Caki2 (cell line): Measurements from ENCODE around the gene MT1H. TPM values are rescaled to one million over a fixed set of nuclear protein-coding genes. Genes with fewer than 3 reads are reported as not detected.

Experiments
- DNase-seq: peaks from one replicate; pipeline ENCODE4 v3.0.0-alpha.2; 2015; ENCODE audit warnings: low read depth
- in situ Hi-C: cut with HindIII; loops from 2 replicates; pipeline ENCODE4 v1.10.0; 2016; ENCODE audit warnings: low sequenced_read_pairs, low pct_unique_long_range_greater_than_20kb, mixed read lengths
- total RNA-seq: library from RNA; depleted of rRNA; stranded (reverse); fragments of >200 nt; shearing (Covaris generic); gene quantifications from 2 replicates; pipeline ENCODE4 v1.2.3, GENCODE V29; 2014; ENCODE audit warnings: low replicate concordance

Gene MT1H
- total RNA-seq, 1 experiment from 2014 or later: not detected

DNA sequence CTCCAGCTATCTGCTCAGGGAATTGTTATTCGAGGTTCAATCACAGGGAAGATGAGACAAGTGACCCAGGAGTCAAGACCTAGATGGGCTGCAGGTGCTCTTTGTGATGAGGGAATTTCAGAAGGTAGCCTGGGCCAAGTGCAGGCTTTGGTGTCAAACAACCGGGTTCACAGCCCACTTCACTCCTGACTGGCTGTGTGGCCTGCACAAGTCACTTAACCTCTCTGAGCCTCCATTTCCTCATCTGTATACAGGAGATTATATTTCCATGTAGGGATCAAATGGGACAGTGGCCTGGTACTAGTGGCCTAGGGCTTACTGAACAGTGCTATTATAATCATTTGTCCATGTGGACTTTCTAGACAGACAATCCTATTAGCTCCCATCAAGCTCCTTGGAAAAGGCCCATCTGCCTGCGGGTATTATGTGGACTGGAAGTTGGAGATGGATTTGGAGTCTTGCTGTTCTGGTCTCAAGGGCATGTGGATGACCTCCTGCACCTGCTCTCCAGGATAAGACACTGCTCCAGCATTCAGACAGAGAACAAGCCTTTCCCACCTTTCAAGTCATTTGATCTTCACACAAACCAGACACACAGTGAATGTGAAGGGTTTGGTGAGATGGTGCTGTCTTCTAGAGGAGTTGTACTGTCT is 9.6 kb downstream of the MT1H start:
- in situ Hi-C loops: no loop called here
- no peak for DNase-seq

DNA sequence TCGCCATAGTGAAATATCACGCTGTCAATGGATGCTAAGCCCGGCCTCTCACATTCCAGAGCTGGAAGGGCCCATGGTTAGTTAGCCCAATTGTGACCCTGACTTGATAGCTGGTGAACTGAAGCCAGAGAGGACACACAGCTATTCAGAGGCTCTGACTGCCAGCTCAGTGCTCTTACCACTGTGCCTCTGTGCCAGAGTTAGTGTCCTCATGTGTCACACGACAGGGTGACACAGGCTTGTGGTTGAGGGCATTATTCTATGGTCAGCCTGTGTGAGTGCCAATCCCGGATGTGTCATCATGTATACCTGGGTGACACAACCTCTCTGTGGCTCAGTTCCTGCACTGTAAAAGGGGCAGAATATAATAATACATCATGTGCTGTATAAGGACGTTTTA is 10.2 kb downstream of the MT1H start:
- DNase-seq: peak; percentile 68
- in situ Hi-C loops: no loop called here

GRCh38 chr16:56681939-56682702 is 12.5 kb downstream of the MT1H start, which contains the start of gene MT1X:
MT1X (plus strand) TSS chr16:56682470; CDS start chr16:56682541, 71 bp downstream.
- peak; percentile 92 for DNase-seq
- in situ Hi-C loops: no loop called here

DNA sequence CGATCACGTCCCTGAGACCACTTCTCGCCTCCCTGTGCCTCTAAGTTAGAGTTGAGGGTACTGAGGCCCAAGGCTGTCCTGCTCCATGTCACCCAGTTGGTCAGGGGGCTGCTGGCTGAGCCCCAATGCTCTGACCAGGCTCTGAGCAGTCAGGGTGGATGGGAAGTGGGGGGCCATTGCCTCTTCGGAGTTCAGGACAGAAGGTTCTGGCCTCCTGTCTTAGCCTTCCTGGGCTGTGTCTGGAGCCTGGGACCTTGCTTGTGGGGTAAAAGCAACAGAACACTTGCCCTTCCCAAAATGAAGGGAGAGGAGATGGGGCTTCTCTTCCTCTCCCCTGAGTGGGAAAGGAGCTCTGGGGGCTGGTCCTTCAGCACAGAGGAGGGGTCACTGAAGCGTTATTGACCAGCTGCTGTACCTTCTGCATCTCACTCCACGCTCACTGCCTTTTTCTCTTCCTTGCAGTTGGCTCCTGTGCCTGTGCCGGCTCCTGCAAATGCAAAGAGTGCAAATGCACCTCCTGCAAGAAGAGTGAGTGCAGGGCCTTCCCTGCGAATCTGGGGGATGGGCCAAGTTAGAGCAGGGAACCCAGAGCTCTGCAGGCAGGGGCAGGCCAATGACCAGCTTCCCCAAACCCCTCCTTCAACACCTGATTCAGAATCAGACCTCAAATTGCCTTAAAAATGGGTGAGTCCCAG is 13.2 kb downstream of the MT1H start:
- in situ Hi-C loops: no loop called here
- no peak for DNase-seq

GRCh38 chr16:56683424-56684172 is 14.0 kb downstream of the MT1H start:
- no peak for DNase-seq
- in situ Hi-C loops: no loop called here

GRCh38 chr16:56684256-56684925 is 14.8 kb downstream of the MT1H start:
- in situ Hi-C loops: no loop called here
- DNase-seq: no peak

DNA sequence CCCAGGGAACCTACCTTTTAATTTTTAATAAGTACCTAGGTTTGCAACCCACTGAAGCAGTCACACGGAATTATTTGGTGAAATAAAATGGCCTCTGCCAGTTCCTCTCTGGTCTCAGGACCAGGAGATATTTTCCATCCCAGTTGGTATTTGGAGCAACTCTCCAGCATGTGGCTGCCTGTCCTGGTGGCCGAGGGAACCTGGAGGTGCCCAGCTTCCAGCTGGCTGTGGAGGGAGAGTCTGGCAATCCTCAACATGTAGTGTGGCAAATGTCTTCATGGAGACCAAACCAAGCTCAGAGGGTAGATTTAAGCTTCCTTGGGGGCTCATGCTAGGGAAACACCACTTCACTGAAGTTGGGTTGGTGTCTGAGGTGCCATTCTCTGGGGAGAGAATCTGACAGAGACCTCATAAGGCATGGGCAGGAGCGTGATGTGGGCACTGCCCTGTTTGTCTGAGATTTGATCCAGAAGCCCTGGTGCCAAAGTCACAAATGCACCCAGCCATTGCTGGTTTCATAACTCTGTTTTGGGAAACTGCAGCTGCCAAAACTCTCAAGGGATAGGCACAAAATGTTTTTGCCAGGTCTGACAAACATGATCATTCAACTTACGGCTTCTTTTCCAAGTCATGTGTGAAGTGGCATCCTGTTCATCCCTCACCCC is 15.4 kb downstream of the MT1H start:
- no peak for DNase-seq
- in situ Hi-C loops: no loop called here

- DNase-seq: no peak
- in situ Hi-C loops: no loop called here
Measured at GRCh38 chr16:56686758-56687157, 17.1 kb downstream of the MT1H start.

GRCh38 chr16:56688762-56689161 is 19.1 kb downstream of the MT1H start:
- in situ Hi-C loops: no loop called here
- no peak for DNase-seq

DNA sequence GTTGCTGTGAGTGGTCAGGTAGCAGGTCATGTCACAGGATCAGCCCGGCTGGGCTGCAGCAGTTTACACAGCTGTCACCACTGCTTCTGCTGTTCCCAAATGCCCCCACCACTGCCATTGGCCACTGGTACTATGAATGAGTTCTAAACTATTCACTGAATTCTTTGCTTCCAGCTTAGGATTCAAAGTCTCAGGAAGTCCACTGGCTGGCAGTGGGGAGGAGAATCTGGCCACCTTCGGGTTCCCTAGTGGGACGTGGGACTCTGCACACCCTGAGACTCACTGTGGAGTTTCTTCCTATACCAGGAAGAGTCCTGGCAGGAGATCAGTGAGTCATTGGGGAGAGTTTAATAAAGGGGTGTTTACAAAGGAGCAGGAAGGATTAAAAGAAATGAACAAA is 19.6 kb downstream of the MT1H start:
- in situ Hi-C loops: no loop called here
- no peak for DNase-seq

- DNase-seq: no peak
- in situ Hi-C loops: no loop called here
Measured at GRCh38 chr16:56690420-56691122, 21.0 kb downstream of the MT1H start.

DNA sequence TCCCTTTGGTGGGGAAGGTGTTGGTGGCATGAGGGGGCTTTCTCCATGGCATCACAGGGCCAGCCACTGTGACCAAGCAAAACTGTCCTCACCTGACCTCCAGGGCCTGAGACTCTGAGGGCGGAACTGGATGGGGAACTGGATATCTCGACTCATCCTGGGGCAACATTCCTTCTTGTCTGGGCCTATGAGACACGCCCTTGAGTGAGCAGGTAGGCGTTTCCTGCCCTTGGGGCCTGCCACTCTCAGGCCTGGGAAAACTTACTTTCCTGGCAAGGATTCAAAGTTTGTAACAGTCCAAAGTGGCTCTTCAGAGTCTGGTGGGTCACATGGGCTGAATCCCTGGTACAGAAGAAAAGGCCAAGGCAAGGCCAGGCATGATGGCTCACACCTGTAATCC is 22.3 kb downstream of the MT1H start:
- in situ Hi-C loops: no loop called here
- DNase-seq: peak; percentile 96

DNA sequence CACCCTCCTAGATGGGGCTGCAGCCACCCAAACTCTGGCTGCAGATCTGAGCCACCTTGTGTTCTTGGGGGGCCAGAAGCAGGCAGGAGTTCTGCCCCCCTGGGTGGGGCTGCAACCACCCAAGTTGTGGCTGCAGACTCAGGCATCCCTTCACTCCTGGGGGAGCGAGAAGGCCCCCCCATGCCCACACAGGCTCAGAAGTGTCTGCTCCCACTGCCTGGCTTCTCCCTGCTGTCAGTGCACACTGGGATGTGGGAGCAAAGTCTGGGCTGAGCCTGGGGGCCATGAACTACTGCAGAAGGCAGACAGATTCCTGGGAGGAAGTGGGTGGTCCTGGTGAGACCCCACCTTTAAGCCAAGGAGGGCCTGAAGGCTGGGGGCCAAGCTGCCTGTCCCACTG is 25.6 kb downstream of the MT1H start:
- no peak for DNase-seq
- in situ Hi-C loops: no loop called here

- in situ Hi-C loops: no loop called here
- no peak for DNase-seq
Measured at GRCh38 chr16:56697456-56698155, 28.0 kb downstream of the MT1H start.

DNA sequence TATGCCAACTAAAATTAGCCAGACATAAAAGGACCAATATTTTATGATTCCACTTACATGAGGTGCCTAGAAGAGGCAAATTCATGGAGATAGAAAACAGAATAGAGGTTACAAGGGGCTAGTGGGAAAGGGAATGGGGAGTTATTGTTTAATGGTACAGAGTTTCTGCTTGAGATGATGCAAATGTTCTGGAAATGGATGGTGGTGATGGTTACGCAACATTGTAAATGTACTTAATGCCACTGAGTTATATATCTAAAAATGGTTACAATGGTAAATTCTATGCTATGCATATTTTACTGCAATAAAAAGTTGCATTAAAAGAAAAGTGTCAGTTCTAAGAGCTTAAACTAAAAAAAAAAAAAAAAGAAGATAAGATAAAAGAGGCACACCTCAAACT is 30.6 kb downstream of the MT1H start:
- in situ Hi-C loops: no loop called here
- DNase-seq: no peak

DNA sequence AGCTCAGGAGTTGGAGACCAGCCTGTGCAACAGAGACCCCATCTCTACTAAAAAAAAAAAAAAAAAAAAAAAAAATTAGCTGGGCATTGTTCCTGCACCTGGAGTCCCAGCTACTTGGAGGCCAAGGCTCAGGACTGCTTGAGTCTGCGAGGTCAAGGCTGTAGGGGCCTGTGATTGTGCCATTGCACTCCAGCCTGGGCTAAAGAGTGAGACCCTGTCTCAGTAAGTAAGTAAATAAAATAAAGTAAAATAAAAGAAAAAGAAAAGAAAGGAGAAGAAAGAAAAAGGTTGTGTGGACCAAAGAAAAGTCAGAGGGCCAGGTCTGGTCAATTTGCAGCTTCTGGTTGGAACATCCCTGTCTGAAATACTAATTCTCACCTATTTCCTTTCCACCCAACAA is 31.0 kb downstream of the MT1H start:
- in situ Hi-C loops: no loop called here
- no peak for DNase-seq

DNA sequence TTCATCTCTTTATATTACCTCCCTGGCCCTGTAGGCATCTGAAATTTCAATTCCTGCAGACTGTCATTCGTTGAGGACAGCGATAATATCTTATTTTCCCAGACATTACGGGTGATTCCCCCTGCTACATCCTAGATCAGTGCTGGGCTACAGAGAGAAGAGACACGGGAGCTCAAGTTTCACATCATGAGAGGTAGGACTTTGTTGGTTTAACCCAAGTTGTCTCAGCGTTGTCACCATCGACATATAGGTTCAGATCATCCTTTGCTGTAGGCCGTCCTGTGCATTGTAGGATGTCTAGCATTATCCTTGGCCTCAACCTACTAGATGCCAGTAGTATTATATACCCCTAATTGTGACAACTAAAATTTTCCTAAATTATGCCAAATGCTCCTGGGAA is 31.9 kb downstream of the MT1H start:
- in situ Hi-C loops: no loop called here
- DNase-seq: no peak
